GM12873 (cell line): ENCODE measurements around the gene RAB42.
A peak's percentile ranks its signal among the peaks of the same experiment; 100 is the strongest.

Experiments
- CTCF ChIP-seq: IDR thresholded peaks from 2 replicates; pipeline ENCODE4 v1.5.1; 2012; ENCODE audit warnings: low read depth, mild to moderate bottlenecking, moderate library complexity, low read length, control low read depth; ENCODE audit not compliant: insufficient read depth; ENCODE audit errors: missing control alignments

The RAB42 gene

GRCh38 chr1:28578696-28579218, 13.3 kb upstream of the RAB42 start:
- TF ChIP-seq CTCF: no peak

- no peak for TF ChIP-seq CTCF
Observed at GRCh38 chr1:28579401-28579800, 12.7 kb upstream of the RAB42 start.

GRCh38 chr1:28580722-28581530, 11.1 kb upstream of the RAB42 start:
- peak; percentile 59 for TF ChIP-seq CTCF

- TF ChIP-seq CTCF: peak; percentile 24
Observed at GRCh38 chr1:28581531-28582247, 10.4 kb upstream of the RAB42 start.

- no peak for TF ChIP-seq CTCF
Observed at GRCh38 chr1:28582248-28582615, 9.8 kb upstream of the RAB42 start.

GRCh38 chr1:28592321-28593071, 431 bp downstream of the RAB42 start:
- TF ChIP-seq CTCF: no peak
